ENCODE measurements around the gene MED13L.
"Not testable (repeated sequence)": the region's sequence is repeated elsewhere in the genome, so short reads cannot be mapped to it uniquely, and the experiment has no call there.

The MED13L gene

GRCh38 chr12:115993737-115994136, 283.8 kb downstream of the MED13L start:
- no peak for DNase-seq

- DNase-seq, result no peak
Observed at GRCh38 chr12:115990241-115990640, 287.3 kb downstream of the MED13L start.

GRCh38 chr12:115988625-115989563, 288.6 kb downstream of the MED13L start:
- no peak for DNase-seq

GRCh38 chr12:115988212-115988611, 289.3 kb downstream of the MED13L start:
- DNase-seq, result no peak

- DNase-seq, result no peak
Observed at GRCh38 chr12:115984616-115985015, 292.9 kb downstream of the MED13L start.

- no peak for DNase-seq
Observed at GRCh38 chr12:115983226-115983798, 294.2 kb downstream of the MED13L start.

GRCh38 chr12:115980339-115980738, 297.2 kb downstream of the MED13L start:
- no peak for DNase-seq

- DNase-seq, result no peak
Observed at GRCh38 chr12:115979851-115980250, 297.6 kb downstream of the MED13L start.

- DNase-seq, result no peak
Observed at GRCh38 chr12:115979351-115979750, 298.1 kb downstream of the MED13L start.

- DNase-seq, result not testable (repeated sequence)
Observed at GRCh38 chr12:115976829-115977228, 300.7 kb downstream of the MED13L start.

- no peak for DNase-seq
Observed at GRCh38 chr12:115975411-115975810, 302.1 kb downstream of the MED13L start.

GRCh38 chr12:115973968-115974724, 303.3 kb downstream of the MED13L start:
- no peak for DNase-seq

- no peak for DNase-seq
Observed at GRCh38 chr12:115973066-115973465, 304.4 kb downstream of the MED13L start.

- DNase-seq, result no peak
Observed at GRCh38 chr12:115972241-115972640, 305.3 kb downstream of the MED13L start.

- DNase-seq, result no peak
Observed at GRCh38 chr12:115968211-115968610, 309.3 kb downstream of the MED13L start.

- no peak for DNase-seq
Observed at GRCh38 chr12:115966376-115966775, 311.1 kb downstream of the MED13L start.

- DNase-seq, result no peak
Observed at GRCh38 chr12:115964626-115965025, 312.9 kb downstream of the MED13L start.

GRCh38 chr12:115964214-115964613, 313.3 kb downstream of the MED13L start:
- DNase-seq, result no peak

- no peak for DNase-seq
Observed at GRCh38 chr12:115962216-115962615, 315.3 kb downstream of the MED13L start.

- no peak for DNase-seq
Observed at GRCh38 chr12:115960868-115961802, 316.4 kb downstream of the MED13L start.

- no peak for DNase-seq
Observed at GRCh38 chr12:115957686-115958290, 319.7 kb downstream of the MED13L start.

GRCh38 chr12:115956659-115957058, 320.8 kb downstream of the MED13L start:
- DNase-seq, result no peak
